NCI-H2107 treated with DMSO at 0.1 percent for 48 hours (cell line): ENCODE measurements around the gene CCDC68.

Source experiments
- DNase-seq: peaks from one replicate; lab custom pipeline; 2025; ENCODE audit not compliant: unreplicated experiment; lab: John Stamatoyannopoulos, UW

The CCDC68 gene

GRCh38 chr18:54923339-54923956 is 35.8 kb downstream of the CCDC68 start:
- no peak for DNase-seq

- no peak for DNase-seq
Measured at GRCh38 chr18:54919412-54919811, 39.8 kb downstream of the CCDC68 start.

- DNase-seq, result no peak
Measured at GRCh38 chr18:54918060-54918459, 41.2 kb downstream of the CCDC68 start.

GRCh38 chr18:54916507-54916906 is 42.8 kb downstream of the CCDC68 start:
- DNase-seq, result no peak

- no peak for DNase-seq
Measured at GRCh38 chr18:54914816-54915215, 44.4 kb downstream of the CCDC68 start.

- no peak for DNase-seq
Measured at GRCh38 chr18:54911551-54911950, 47.7 kb downstream of the CCDC68 start.

GRCh38 chr18:54910161-54910919 is 48.9 kb downstream of the CCDC68 start:
- no peak for DNase-seq

- no peak for DNase-seq
Measured at GRCh38 chr18:54909538-54909937, 49.7 kb downstream of the CCDC68 start.

GRCh38 chr18:54906331-54907185 is 52.7 kb downstream of the CCDC68 start:
- no peak for DNase-seq

GRCh38 chr18:54905629-54906028 is 53.6 kb downstream of the CCDC68 start:
- DNase-seq, result no peak

GRCh38 chr18:54904581-54904980 is 54.7 kb downstream of the CCDC68 start:
- no peak for DNase-seq

GRCh38 chr18:54900290-54900689 is 59.0 kb downstream of the CCDC68 start:
- no peak for DNase-seq

GRCh38 chr18:54899500-54899899 is 59.8 kb downstream of the CCDC68 start:
- no peak for DNase-seq

- no peak for DNase-seq
Measured at GRCh38 chr18:54888933-54889332, 70.3 kb downstream of the CCDC68 start.

- no peak for DNase-seq
Measured at GRCh38 chr18:54888378-54888777, 70.9 kb downstream of the CCDC68 start.

GRCh38 chr18:54883816-54884604 is 75.3 kb downstream of the CCDC68 start:
- DNase-seq, result no peak

GRCh38 chr18:54882318-54882717 is 76.9 kb downstream of the CCDC68 start:
- no peak for DNase-seq

GRCh38 chr18:54881229-54881768 is 78.0 kb downstream of the CCDC68 start:
- no peak for DNase-seq

GRCh38 chr18:54880395-54881105 is 78.7 kb downstream of the CCDC68 start:
- no peak for DNase-seq

- DNase-seq, result no peak
Measured at GRCh38 chr18:54879691-54880090, 79.6 kb downstream of the CCDC68 start.
